ENCODE results near the gene MYO1E.

Gene MYO1E

GRCh38 chr15:59194639-59195325 lies 177.9 kb downstream of the MYO1E start:
- H3K27ac ChIP-seq (ENCODE audit: low read depth, low read length) = no peak overlapping the region
- no peaks in the 10 kb centered on the region for H3K27me3 ChIP-seq (ENCODE audit: control insufficient read depth, low read length)
- H3K4me1 ChIP-seq (ENCODE audit: control insufficient read depth, low read length) = no peaks in the 10 kb centered on the region
- no peak overlapping the region for H3K4me3 ChIP-seq (ENCODE audit: low read length)
- no peaks in the 10 kb centered on the region for H4K20me1 ChIP-seq (ENCODE audit: control insufficient read depth, insufficient read depth, low read depth, low read length)
- no peak overlapping the region for H3K4me2 ChIP-seq (ENCODE audit: low read length)
- no peaks in the 10 kb centered on the region for H3F3A ChIP-seq (ENCODE audit: control insufficient read depth, insufficient read depth)
- no peaks in the 10 kb centered on the region for H3K9me2 ChIP-seq (replicated peaks; ENCODE audit: control insufficient read depth, low read length)
- H3K79me2 ChIP-seq (ENCODE audit: control insufficient read depth, low read length) = no peaks in the 10 kb centered on the region
- H3K9me3 ChIP-seq (ENCODE audit: control insufficient read depth, insufficient read depth, low read length) = no peaks in the 10 kb centered on the region
- TF ChIP-seq CTCF (IDR thresholded peaks at IDR 0.05; ENCODE audit: low read depth, low read length, poor library complexity, severe bottlenecking) (no peak), EZH2phosphoT487 (IDR thresholded peaks at IDR 0.05; ENCODE audit: borderline replicate concordance, low read length) (no peak)
- H3K36me3 ChIP-seq (ENCODE audit: control insufficient read depth, low read length) = peaks cover 28% of the 10 kb centered on the region

GRCh38 chr15:59191855-59192237 lies 180.8 kb downstream of the MYO1E start:
- Histone ChIP-seq H3K4me3 (ENCODE audit: low read length) (no peak overlapping the region), H3K79me2 (ENCODE audit: control insufficient read depth, low read length) (no peaks in the 10 kb centered on the region), H3K4me1 (ENCODE audit: control insufficient read depth, low read length) (no peaks in the 10 kb centered on the region), H3K27me3 (ENCODE audit: control insufficient read depth, low read length) (no peaks in the 10 kb centered on the region), H4K20me1 (ENCODE audit: control insufficient read depth, insufficient read depth, low read depth, low read length) (no peaks in the 10 kb centered on the region), H3K36me3 (ENCODE audit: control insufficient read depth, low read length) (peaks cover 33% of the 10 kb centered on the region), H3K4me2 (ENCODE audit: low read length) (no peak overlapping the region), H3K9me2 (replicated peaks; ENCODE audit: control insufficient read depth, low read length) (no peaks in the 10 kb centered on the region), H3K27ac (ENCODE audit: low read depth, low read length) (no peak overlapping the region), H3K9me3 (ENCODE audit: control insufficient read depth, insufficient read depth, low read length) (no peaks in the 10 kb centered on the region), H3F3A (ENCODE audit: control insufficient read depth, insufficient read depth) (no peaks in the 10 kb centered on the region)
- TF ChIP-seq CTCF (IDR thresholded peaks at IDR 0.05; ENCODE audit: low read depth, low read length, poor library complexity, severe bottlenecking) = no peak
- no peak for TF ChIP-seq EZH2phosphoT487 (IDR thresholded peaks at IDR 0.05; ENCODE audit: borderline replicate concordance, low read length)

- no peaks in the 10 kb centered on the region for H3K79me2 ChIP-seq (ENCODE audit: control insufficient read depth, low read length)
- H3K9me3 ChIP-seq (ENCODE audit: control insufficient read depth, insufficient read depth, low read length) = no peaks in the 10 kb centered on the region
- no peaks in the 10 kb centered on the region for H3K9me2 ChIP-seq (replicated peaks; ENCODE audit: control insufficient read depth, low read length)
- no peaks in the 10 kb centered on the region for H3K4me1 ChIP-seq (ENCODE audit: control insufficient read depth, low read length)
- H3K36me3 ChIP-seq (ENCODE audit: control insufficient read depth, low read length) = peaks cover 37% of the 10 kb centered on the region
- no peak overlapping the region for H3K4me2 ChIP-seq (ENCODE audit: low read length)
- H3K4me3 ChIP-seq (ENCODE audit: low read length) = no peak overlapping the region
- H3K27me3 ChIP-seq (ENCODE audit: control insufficient read depth, low read length) = no peaks in the 10 kb centered on the region
- no peaks in the 10 kb centered on the region for H3F3A ChIP-seq (ENCODE audit: control insufficient read depth, insufficient read depth)
- no peaks in the 10 kb centered on the region for H4K20me1 ChIP-seq (ENCODE audit: control insufficient read depth, insufficient read depth, low read depth, low read length)
- no peak overlapping the region for H3K27ac ChIP-seq (ENCODE audit: low read depth, low read length)
- TF ChIP-seq CTCF (IDR thresholded peaks at IDR 0.05; ENCODE audit: low read depth, low read length, poor library complexity, severe bottlenecking) = no peak
- no peak for TF ChIP-seq EZH2phosphoT487 (IDR thresholded peaks at IDR 0.05; ENCODE audit: borderline replicate concordance, low read length)
Observed at GRCh38 chr15:59190291-59190690, 182.4 kb downstream of the MYO1E start.
